Astrocyte (in vitro differentiated cells and primary cell): Measurements from ENCODE around the gene SPON2. TPM values are rescaled to one million over a fixed set of nuclear protein-coding genes. Genes with fewer than 3 reads are reported as not detected.

Experiments used
- DNase-seq: peaks from one replicate; pipeline ENCODE4 v3.0.0-alpha.2; 2010; ENCODE audit warnings: low read depth
- FAIRE-seq: peaks from 2 replicates; lab custom pipeline; 2011; peaks lifted over from hg19 to GRCh38; lab: Jason Lieb, UNC
- H2AFZ ChIP-seq: 2 replicates; pipeline ENCODE4 v1.6.0; 2012; ENCODE audit warnings: low read depth, low read length, inconsistent platforms
- H3K27ac ChIP-seq: 2 replicates; pipeline ENCODE4 v1.5.1; 2011; ENCODE audit warnings: low read depth, low read length, inconsistent platforms
- H3K27me3 ChIP-seq: 2 replicates; pipeline ENCODE4 v1.6.0; 2011; ENCODE audit warnings: low read length, inconsistent platforms; ENCODE audit not compliant: insufficient read depth
- H3K36me3 ChIP-seq: 2 replicates; pipeline ENCODE4 v1.5.1; 2011; ENCODE audit warnings: low read length, inconsistent platforms; ENCODE audit not compliant: insufficient read depth
- H3K4me1 ChIP-seq: 2 replicates; pipeline ENCODE4 v1.5.1; 2011; ENCODE audit warnings: low read length, inconsistent platforms; ENCODE audit not compliant: insufficient read depth
- H3K4me2 ChIP-seq: 2 replicates; pipeline ENCODE4 v1.6.0; 2012; ENCODE audit warnings: low read length, inconsistent platforms
- H3K4me3 ChIP-seq: 2 replicates; pipeline ENCODE4 v1.5.1; 2011; ENCODE audit warnings: low read depth, mild to moderate bottlenecking, low read length, inconsistent platforms; ENCODE audit not compliant: insufficient read depth
- H3K79me2 ChIP-seq: 2 replicates; pipeline ENCODE4 v1.6.0; 2012; ENCODE audit warnings: mild to moderate bottlenecking, low read length, inconsistent platforms; ENCODE audit not compliant: insufficient read depth
- H3K9ac ChIP-seq: 2 replicates; pipeline ENCODE4 v1.6.0; 2012; ENCODE audit warnings: mild to moderate bottlenecking, low read length, inconsistent platforms
- H3K9me3 ChIP-seq: 2 replicates; pipeline ENCODE4 v1.5.1; 2012; ENCODE audit warnings: low read depth, mild to moderate bottlenecking, low read length, inconsistent platforms; ENCODE audit not compliant: insufficient read depth
- H4K20me1 ChIP-seq: 2 replicates; pipeline ENCODE4 v1.6.0; 2012; ENCODE audit warnings: low read length, inconsistent platforms; ENCODE audit not compliant: insufficient read depth
- H3K27ac Mint-ChIP-seq: one replicate; pipeline ENCODE4 v1.8.0; 2021; ENCODE audit warnings: mild to moderate bottlenecking, mixed read lengths; ENCODE audit not compliant: unreplicated experiment
- H3K27me3 Mint-ChIP-seq: one replicate; pipeline ENCODE4 v1.8.0; 2021; ENCODE audit warnings: low read depth, mixed read lengths; ENCODE audit not compliant: unreplicated experiment
- H3K36me3 Mint-ChIP-seq: one replicate; pipeline ENCODE4 v1.8.0; 2021; ENCODE audit warnings: low read depth, mixed read lengths; ENCODE audit not compliant: unreplicated experiment
- H3K4me1 Mint-ChIP-seq: one replicate; pipeline ENCODE4 v1.8.0; 2021; ENCODE audit warnings: low read depth, mixed read lengths; ENCODE audit not compliant: unreplicated experiment
- H3K4me3 Mint-ChIP-seq: one replicate; pipeline ENCODE4 v1.8.0; 2021; ENCODE audit warnings: mild to moderate bottlenecking, moderate library complexity, mixed read lengths; ENCODE audit not compliant: unreplicated experiment
- H3K9me3 Mint-ChIP-seq: one replicate; pipeline ENCODE4 v1.8.0; 2021; ENCODE audit warnings: mild to moderate bottlenecking, mixed read lengths; ENCODE audit not compliant: unreplicated experiment
- CTCF ChIP-seq: IDR thresholded peaks from 2 replicates; pipeline ENCODE4 v1.5.1; 2011; ENCODE audit warnings: low read depth, mild to moderate bottlenecking, inconsistent platforms, low read length, moderate library complexity; ENCODE audit not compliant: insufficient read depth
- EZH2 ChIP-seq: IDR thresholded peaks from 2 replicates; pipeline ENCODE4 v1.6.1; 2012; ENCODE audit warnings: mild to moderate bottlenecking, low read length, inconsistent platforms; ENCODE audit not compliant: insufficient read depth
- total RNA-seq: library from RNA; stranded (reverse); gene quantifications from 2 replicates; pipeline ENCODE4 v1.2.1, GENCODE V29; 2021

Gene SPON2
- total RNA-seq, 1 donor from 2014 or later, result 47.8 TPM

- TF ChIP-seq CTCF (no peak), EZH2 (no peak)
- Histone ChIP-seq H3K27ac (no peak overlapping the region), H3K4me1 (peaks cover 35% of the 10 kb centered on the region), H4K20me1 (no peaks in the 10 kb centered on the region), H3K79me2 (no peaks in the 10 kb centered on the region), H3K4me3 (no peak overlapping the region), H3K27me3 (no peaks in the 10 kb centered on the region), H3K9me3 (no peaks in the 10 kb centered on the region), H3K4me2 (no peak overlapping the region), H2AFZ (no peak overlapping the region), H3K9ac (peak overlapping the region; percentile 15), H3K36me3 (no peaks in the 10 kb centered on the region)
- FAIRE-seq (no peak), DNase-seq (no peak)
- H3K4me1 Mint-ChIP-seq, result peaks cover 18% of the 10 kb centered on the region
- H3K27ac Mint-ChIP-seq, result no peak overlapping the region
- H3K27me3 Mint-ChIP-seq, result peaks cover 8% of the 10 kb centered on the region
- H3K9me3 Mint-ChIP-seq, result no peaks in the 10 kb centered on the region
- H3K36me3 Mint-ChIP-seq, result no peaks in the 10 kb centered on the region
- H3K4me3 Mint-ChIP-seq, result no peak overlapping the region
Observed at GRCh38 chr4:1194010-1194900, 21.9 kb upstream of the SPON2 start.

- Mint-ChIP-seq H3K36me3 (no peaks in the 10 kb centered on the region), H3K4me1 (peaks cover 17% of the 10 kb centered on the region), H3K27me3 (peaks cover 7% of the 10 kb centered on the region), H3K4me3 (no peak overlapping the region), H3K9me3 (no peaks in the 10 kb centered on the region), H3K27ac (peak overlapping the region; percentile 80)
- FAIRE-seq (no peak), DNase-seq (no peak)
- no peak overlapping the region for H3K27ac ChIP-seq
- no peak overlapping the region for H2AFZ ChIP-seq
- H3K4me1 ChIP-seq, result peaks cover 32% of the 10 kb centered on the region
- TF ChIP-seq EZH2, result no peak
- TF ChIP-seq CTCF, result no peak
- no peaks in the 10 kb centered on the region for H4K20me1 ChIP-seq
- H3K36me3 ChIP-seq, result no peaks in the 10 kb centered on the region
- H3K79me2 ChIP-seq, result no peaks in the 10 kb centered on the region
- H3K4me3 ChIP-seq, result no peak overlapping the region
- H3K4me2 ChIP-seq, result peak overlapping the region; percentile 79
- H3K27me3 ChIP-seq, result no peaks in the 10 kb centered on the region
- H3K9me3 ChIP-seq, result no peaks in the 10 kb centered on the region
- no peak overlapping the region for H3K9ac ChIP-seq
Observed at GRCh38 chr4:1193206-1194009, 21.0 kb upstream of the SPON2 start.
